H9 (cell line): ENCODE data around the gene OR8G5. TPM values are rescaled to one million over a fixed set of nuclear protein-coding genes. Genes with fewer than 3 reads are reported as not detected.

Source experiments
- DNase-seq: peaks from one replicate; pipeline ENCODE4 v3.0.0-alpha.2; 2017
- H2AFZ ChIP-seq: one replicate; pipeline ENCODE4 v1.6.1; 2013; ENCODE audit warnings: mild to moderate bottlenecking, low read length, control low read depth, moderate library complexity
- H2AK5ac ChIP-seq: 2 replicates; pipeline ENCODE4 v1.6.1; 2013; ENCODE audit warnings: low read length, control low read depth, mixed read lengths; ENCODE audit not compliant: insufficient read length
- H2BK120ac ChIP-seq: one replicate; pipeline ENCODE4 v1.6.1; 2013; ENCODE audit warnings: low read depth, mild to moderate bottlenecking, low read length, control low read depth, inconsistent platforms; ENCODE audit not compliant: poor library complexity, severe bottlenecking
- H2BK12ac ChIP-seq: 2 replicates; pipeline ENCODE4 v1.6.1; 2013; ENCODE audit warnings: low read length, control low read depth, mixed read lengths, low read depth; ENCODE audit not compliant: insufficient read length
- H2BK15ac ChIP-seq: 2 replicates; pipeline ENCODE4 v1.6.1; 2013; ENCODE audit warnings: low read depth, low read length, control low read depth
- H2BK20ac ChIP-seq: one replicate; pipeline ENCODE4 v1.6.1; 2013; ENCODE audit warnings: low read depth, mild to moderate bottlenecking, low read length, control low read depth, inconsistent platforms; ENCODE audit not compliant: poor library complexity, severe bottlenecking
- H2BK5ac ChIP-seq: 2 replicates; pipeline ENCODE4 v1.6.1; 2013; ENCODE audit warnings: low read length, control low read depth, mixed read lengths; ENCODE audit not compliant: insufficient read length
- H3K14ac ChIP-seq: 2 replicates; pipeline ENCODE4 v1.6.1; 2013; ENCODE audit warnings: low read length, control low read depth; ENCODE audit not compliant: insufficient read depth
- H3K18ac ChIP-seq: 2 replicates; pipeline ENCODE4 v1.6.1; 2013; ENCODE audit warnings: low read depth, mild to moderate bottlenecking, mixed read lengths, low read length, control low read depth; ENCODE audit not compliant: insufficient read length
- H3K23ac ChIP-seq: 2 replicates; pipeline ENCODE4 v1.6.1; 2013; ENCODE audit warnings: low read length, control low read depth, mixed read lengths, low read depth; ENCODE audit not compliant: insufficient read length
- H3K23me2 ChIP-seq: 2 replicates; pipeline ENCODE4 v1.6.1; 2013; ENCODE audit warnings: low read depth, mild to moderate bottlenecking, mixed read lengths, low read length, control low read depth; ENCODE audit not compliant: insufficient read length, poor library complexity, severe bottlenecking
- H3K27ac ChIP-seq: 2 replicates; pipeline ENCODE4 v1.5.1; 2013; ENCODE audit warnings: low read length, control low read depth, mixed read lengths, low read depth; ENCODE audit not compliant: insufficient read length
- H3K27me3 ChIP-seq: 2 replicates; pipeline ENCODE4 v1.6.1; 2013; ENCODE audit warnings: low read length, control low read depth, inconsistent platforms; ENCODE audit not compliant: insufficient read depth
- H3K4ac ChIP-seq: 2 replicates; pipeline ENCODE4 v1.6.1; 2013; ENCODE audit warnings: low read depth, mild to moderate bottlenecking, control low read depth, inconsistent platforms, low read length, moderate library complexity
- H3K4me1 ChIP-seq: 2 replicates; pipeline ENCODE4 v1.6.1; 2013; ENCODE audit warnings: low read length, control low read depth, inconsistent platforms; ENCODE audit not compliant: insufficient read depth
- H3K4me2 ChIP-seq: 2 replicates; pipeline ENCODE4 v1.6.1; 2013; ENCODE audit warnings: low read length, control low read depth, mixed read lengths; ENCODE audit not compliant: insufficient read length, insufficient read depth
- H3K56ac ChIP-seq: 2 replicates; pipeline ENCODE4 v1.6.1; 2013; ENCODE audit warnings: low read depth, mild to moderate bottlenecking, mixed read lengths, low read length, control low read depth; ENCODE audit not compliant: insufficient read length
- H3K79me1 ChIP-seq: 2 replicates; pipeline ENCODE4 v1.6.1; 2013; ENCODE audit warnings: low read depth, mild to moderate bottlenecking, moderate library complexity, low read length, control low read depth, inconsistent platforms; ENCODE audit not compliant: insufficient read depth, poor library complexity, severe bottlenecking
- H3K79me2 ChIP-seq: 2 replicates; pipeline ENCODE4 v1.6.1; 2013; ENCODE audit warnings: low read length, control low read depth, inconsistent platforms; ENCODE audit not compliant: insufficient read depth
- H3K9ac ChIP-seq: 2 replicates; pipeline ENCODE4 v1.6.1; 2013; ENCODE audit warnings: low read length, control low read depth, mixed read lengths; ENCODE audit not compliant: insufficient read length; ENCODE audit errors: extremely low read depth
- H3K9me3 ChIP-seq: one replicate; pipeline ENCODE4 v1.6.1; 2013; ENCODE audit warnings: low read depth, low read length, inconsistent platforms; ENCODE audit not compliant: control insufficient read depth
- H3T11ph ChIP-seq: one replicate; pipeline ENCODE4 v1.6.1; 2013; ENCODE audit warnings: mild to moderate bottlenecking, low read length, control low read depth, inconsistent platforms
- H4K20me1 ChIP-seq: one replicate; pipeline ENCODE4 v1.6.1; 2013; ENCODE audit not compliant: control insufficient read depth, insufficient read length, insufficient read depth
- H4K5ac ChIP-seq: 2 replicates; pipeline ENCODE4 v1.6.1; 2013; ENCODE audit warnings: low read depth, mild to moderate bottlenecking, mixed read lengths, low read length, control low read depth; ENCODE audit not compliant: insufficient read length
- H4K8ac ChIP-seq: replicated peaks from 2 replicates; pipeline ENCODE4 v1.6.1; 2013; ENCODE audit warnings: low read length, control low read depth, mixed read lengths, low read depth; ENCODE audit not compliant: insufficient read length
- H4K91ac ChIP-seq: 2 replicates; pipeline ENCODE4 v1.6.1; 2013; ENCODE audit warnings: low read depth, mild to moderate bottlenecking, moderate library complexity, mixed read lengths, low read length, control low read depth; ENCODE audit not compliant: insufficient read length
- H3K27ac Mint-ChIP-seq, 3 experiments: 2 replicates in 2 of 3; 3 replicates in 1 of 3; pipeline ENCODE4 v1.8.0; 2020 to 2021; ENCODE audit warnings: mixed read lengths in 3 of 3, mild to moderate bottlenecking in 1 of 3, moderate library complexity in 1 of 3
- H3K27me3 Mint-ChIP-seq: 2 replicates; pipeline ENCODE4 v1.8.0; 2021; ENCODE audit warnings: low read depth, mild to moderate bottlenecking, moderate library complexity, mixed read lengths
- H3K36me3 Mint-ChIP-seq, 3 experiments: 2 replicates in 2 of 3; 3 replicates in 1 of 3; pipeline ENCODE4 v1.8.0; 2020 to 2021; ENCODE audit warnings: low read depth in 3 of 3, mixed read lengths in 3 of 3; ENCODE audit not compliant: insufficient read depth in 1 of 3
- H3K4me1 Mint-ChIP-seq, 2 experiments: 2 replicates each; pipeline ENCODE4 v1.8.0; 2020; ENCODE audit warnings: mixed read lengths in 2 of 2
- H3K4me3 Mint-ChIP-seq, 2 experiments: 2 replicates in 1 of 2; 3 replicates in 1 of 2; pipeline ENCODE4 v1.8.0; 2020 to 2021; ENCODE audit warnings: mild to moderate bottlenecking in 2 of 2, mixed read lengths in 2 of 2, moderate library complexity in 1 of 2
- H3K9me3 Mint-ChIP-seq, 2 experiments: 2 replicates in 1 of 2; 3 replicates in 1 of 2; pipeline ENCODE4 v1.8.0; 2020; ENCODE audit warnings: mild to moderate bottlenecking in 2 of 2, mixed read lengths in 2 of 2, moderate library complexity in 1 of 2
- WGBS: extraction: QIAGEN DNeasy Blood & Tissue Kit; methylation state at CpG from one replicate; pipeline ENCODE4 v1.1.7; 2013; ENCODE audit warnings: missing lambda C conversion rate, low lambda C conversion rate, mixed read lengths; ENCODE audit not compliant: insufficient read length; ENCODE audit errors: extremely low coverage; 5-methylcytosine and 5-hydroxymethylcytosine counted together
- total RNA-seq: library from RNA; stranded (reverse); gene quantifications from 2 replicates; pipeline ENCODE4 v1.2.1, GENCODE V29; 2021
- TF ChIP-seq, protein P1 (sequence below): fragments of 200-600 bp; sonication (generic); conservative IDR thresholded peaks from 3 replicates; pipeline ENCODE4 v1.8.0; 2021; ENCODE audit warnings: antibody characterized with exemption, mild to moderate bottlenecking

Gene OR8G5
- total RNA-seq, 1 experiment from 2014 or later = not detected

DNA sequence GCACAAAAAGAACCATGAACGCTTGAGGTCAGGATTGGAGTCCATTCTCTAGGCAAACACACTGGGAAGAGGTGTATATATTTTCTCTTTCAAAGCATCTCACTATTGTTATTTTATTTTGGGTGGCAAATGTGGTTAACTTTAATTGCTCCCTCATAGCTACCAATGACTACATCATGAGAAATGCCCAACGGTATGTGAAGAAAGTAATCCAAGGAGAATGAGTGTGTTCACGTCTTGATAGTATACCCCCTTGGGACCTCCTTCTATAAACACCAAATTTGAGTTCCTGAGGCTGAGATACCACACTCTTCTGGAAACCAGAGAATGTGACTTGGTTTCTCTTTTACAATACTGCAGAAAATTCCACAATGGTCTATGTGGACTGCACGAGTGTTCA, 41.7 kb downstream of the OR8G5 start:
- no peak overlapping the region for H3K23ac ChIP-seq
- no peak overlapping the region for H3T11ph ChIP-seq
- H2BK20ac ChIP-seq = no peak overlapping the region
- H3K4ac ChIP-seq = no peak overlapping the region
- no peak overlapping the region for H2BK120ac ChIP-seq
- no peaks in the 10 kb centered on the region for H3K23me2 ChIP-seq
- no peaks in the 10 kb centered on the region for H3K79me1 ChIP-seq
- no peaks in the 10 kb centered on the region for H3K79me2 ChIP-seq
- Mint-ChIP-seq H3K9me3 (no peaks in the 10 kb centered on the region), H3K27me3 (no peaks in the 10 kb centered on the region; the same call in 1 of the 2 replicates), H3K36me3 (no peaks in the 10 kb centered on the region), H3K4me1 (peaks cover 12 to 18% of the 10 kb centered on the region in 2 experiments), H3K27ac (no peak overlapping the region), H3K4me3 (no peak overlapping the region)
- H3K4me2 ChIP-seq = no peak overlapping the region
- H3K27me3 ChIP-seq = no peaks in the 10 kb centered on the region; the same call in 1 of the 2 replicates
- no peak overlapping the region for H3K14ac ChIP-seq
- H3K9ac ChIP-seq = no peak overlapping the region
- no peak overlapping the region for H2BK5ac ChIP-seq
- H4K5ac ChIP-seq = no peak overlapping the region
- no peak overlapping the region for H4K8ac ChIP-seq
- H4K91ac ChIP-seq = no peak overlapping the region
- no peaks in the 10 kb centered on the region for H4K20me1 ChIP-seq
- no peak for DNase-seq
- no peak overlapping the region for H3K56ac ChIP-seq
- H3K4me1 ChIP-seq = peaks cover 5% of the 10 kb centered on the region
- H2AFZ ChIP-seq = no peak overlapping the region
- H2BK12ac ChIP-seq = no peak overlapping the region
- no peak overlapping the region for H3K18ac ChIP-seq
- TF ChIP-seq, protein P1, sequence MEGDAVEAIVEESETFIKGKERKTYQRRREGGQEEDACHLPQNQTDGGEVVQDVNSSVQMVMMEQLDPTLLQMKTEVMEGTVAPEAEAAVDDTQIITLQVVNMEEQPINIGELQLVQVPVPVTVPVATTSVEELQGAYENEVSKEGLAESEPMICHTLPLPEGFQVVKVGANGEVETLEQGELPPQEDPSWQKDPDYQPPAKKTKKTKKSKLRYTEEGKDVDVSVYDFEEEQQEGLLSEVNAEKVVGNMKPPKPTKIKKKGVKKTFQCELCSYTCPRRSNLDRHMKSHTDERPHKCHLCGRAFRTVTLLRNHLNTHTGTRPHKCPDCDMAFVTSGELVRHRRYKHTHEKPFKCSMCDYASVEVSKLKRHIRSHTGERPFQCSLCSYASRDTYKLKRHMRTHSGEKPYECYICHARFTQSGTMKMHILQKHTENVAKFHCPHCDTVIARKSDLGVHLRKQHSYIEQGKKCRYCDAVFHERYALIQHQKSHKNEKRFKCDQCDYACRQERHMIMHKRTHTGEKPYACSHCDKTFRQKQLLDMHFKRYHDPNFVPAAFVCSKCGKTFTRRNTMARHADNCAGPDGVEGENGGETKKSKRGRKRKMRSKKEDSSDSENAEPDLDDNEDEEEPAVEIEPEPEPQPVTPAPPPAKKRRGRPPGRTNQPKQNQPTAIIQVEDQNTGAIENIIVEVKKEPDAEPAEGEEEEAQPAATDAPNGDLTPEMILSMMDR = no peak
- H3K9me3 ChIP-seq = no peaks in the 10 kb centered on the region
- WGBS = no CpG with 5 or more reads among the region's 4 CpGs
- no peak overlapping the region for H2AK5ac ChIP-seq
- H2BK15ac ChIP-seq = no peak overlapping the region
- H3K27ac ChIP-seq = no peak overlapping the region
